Femur (tissue), 1 donor: ENCODE results near the gene LRRC73.
"Not testable (repeated sequence)": the region's sequence is repeated elsewhere in the genome, so short reads cannot be mapped to it uniquely, and the experiment has no call there.

Experiments used
- DNase-seq: peaks from one replicate; pipeline ENCODE4 v3.0.0-alpha.2; 2017

Gene LRRC73

GRCh38 chr6:43509984-43510826, at the start of gene LRRC73:
LRRC73 (minus strand) TSS chr6:43510346; CDS start chr6:43509785, 561 bp downstream.
- DNase-seq: peak; percentile 91

GRCh38 chr6:43559328-43559727, 49.2 kb upstream of the LRRC73 start:
- DNase-seq: no peak

GRCh38 chr6:43557620-43558019, 47.5 kb upstream of the LRRC73 start:
- not testable (repeated sequence) for DNase-seq

- no peak for DNase-seq
Measured at GRCh38 chr6:43547222-43547621, 37.1 kb upstream of the LRRC73 start.

GRCh38 chr6:43544461-43544860, 34.3 kb upstream of the LRRC73 start:
- DNase-seq: no peak

GRCh38 chr6:43541774-43542471, 31.8 kb upstream of the LRRC73 start:
- DNase-seq: no peak

GRCh38 chr6:43540507-43540906, 30.4 kb upstream of the LRRC73 start:
- no peak for DNase-seq

- DNase-seq: not testable (repeated sequence)
Measured at GRCh38 chr6:43539409-43539808, 29.3 kb upstream of the LRRC73 start.

- DNase-seq: not testable (repeated sequence)
Measured at GRCh38 chr6:43538986-43539385, 28.8 kb upstream of the LRRC73 start.

- no peak for DNase-seq
Measured at GRCh38 chr6:43532201-43532600, 22.1 kb upstream of the LRRC73 start.

- no peak for DNase-seq
Measured at GRCh38 chr6:43524483-43524961, 14.4 kb upstream of the LRRC73 start.

- DNase-seq: no peak
Measured at GRCh38 chr6:43523284-43523683, 13.1 kb upstream of the LRRC73 start.

- DNase-seq: no peak
Measured at GRCh38 chr6:43522547-43523261, 12.6 kb upstream of the LRRC73 start.

- DNase-seq: no peak
Measured at GRCh38 chr6:43521836-43522235, 11.7 kb upstream of the LRRC73 start.

GRCh38 chr6:43520097-43520496, 10.0 kb upstream of the LRRC73 start:
- no peak for DNase-seq

GRCh38 chr6:43517505-43518357, 7.6 kb upstream of the LRRC73 start:
- DNase-seq: no peak

GRCh38 chr6:43516697-43517504, 6.8 kb upstream of the LRRC73 start, which contains the start of the genes POLR1C and YIPF3:
POLR1C (plus strand) TSS chr6:43517089; CDS start chr6:43517110, 21 bp downstream.
YIPF3 (minus strand) TSS chr6:43516926; CDS start chr6:43516807, 119 bp downstream.
- peak; percentile 98 for DNase-seq

- no peak for DNase-seq
Measured at GRCh38 chr6:43516367-43516696, 6.2 kb upstream of the LRRC73 start.

- DNase-seq: no peak
Measured at GRCh38 chr6:43515808-43516207, 5.7 kb upstream of the LRRC73 start.

GRCh38 chr6:43511824-43512415, 1.8 kb upstream of the LRRC73 start:
- DNase-seq: no peak

- DNase-seq: no peak
Measured at GRCh38 chr6:43510827-43511163, 649 bp upstream of the LRRC73 start.
